ENCODE measurements around the gene HM13.
"Not testable (repeated sequence)": the region's sequence is repeated elsewhere in the genome, so short reads cannot be mapped to it uniquely, and the experiment has no call there.

HM13 gene

DNA sequence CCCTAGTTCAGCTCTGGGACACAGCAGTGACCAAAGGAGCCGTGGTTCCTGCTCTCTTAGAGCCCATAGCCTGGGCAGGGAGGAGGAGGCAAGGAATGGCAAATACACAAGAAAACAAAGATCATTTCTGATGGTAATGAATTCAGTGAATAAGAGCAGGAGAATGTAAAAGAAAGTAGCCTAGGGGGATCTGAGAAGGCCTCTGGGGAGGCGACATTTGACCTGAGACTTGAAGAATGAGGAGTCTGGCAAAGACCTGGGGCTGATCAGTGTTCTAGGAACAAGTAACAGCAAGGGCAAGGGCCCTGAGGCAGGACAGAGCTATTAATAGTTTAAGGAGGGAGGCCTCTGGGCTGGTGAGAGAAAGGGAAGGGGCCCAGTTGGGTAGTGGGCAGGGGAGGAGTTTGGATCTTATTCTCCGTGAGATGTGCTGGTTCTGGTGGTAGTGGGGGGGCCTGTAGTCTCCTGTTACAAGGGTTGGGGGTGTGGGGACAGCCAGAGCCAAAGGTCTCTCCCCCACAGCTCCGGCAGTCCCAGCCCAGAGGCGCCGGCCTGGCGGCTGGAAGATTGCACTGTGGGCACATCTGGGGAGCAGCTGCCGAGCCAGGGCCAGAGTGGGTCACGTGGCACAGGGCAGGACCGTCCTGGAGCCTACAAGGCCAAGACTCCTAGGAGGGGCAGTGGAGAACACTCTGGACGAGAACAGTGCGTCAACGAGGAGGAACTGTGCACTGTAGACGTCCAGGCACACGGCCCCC is 81.6 kb downstream of the HM13 start:
- no peak overlapping the region for H3K27ac ChIP-seq (replicated peaks; ENCODE audit: low read length)
- no peak for DNase-seq (ENCODE audit: low spot score)

GRCh38 chr20:31596412-31596715 is 82.1 kb downstream of the HM13 start:
- Histone ChIP-seq H2AFZ (ENCODE audit: low read length) (peak overlapping the region; percentile 56), H3K14ac (ENCODE audit: low read length) (peak overlapping the region; percentile 77), H2BK12ac (ENCODE audit: low read length) (peak overlapping the region; percentile 99), H2BK15ac (ENCODE audit: low read length) (peak overlapping the region; percentile 87), H3K18ac (ENCODE audit: low read length) (peak overlapping the region; percentile 82), H3K4me1 (ENCODE audit: control insufficient read depth in 2 of 2, insufficient read depth in 1 of 2, low read depth in 1 of 2, low read length in 2 of 2) (peaks cover 8 to 12% of the 10 kb centered on the region in 2 donors), H4K8ac (ENCODE audit: low read depth, low read length) (peak overlapping the region; percentile 52), H2BK120ac (ENCODE audit: low read depth, low read length) (peak overlapping the region; percentile 98), H2AK5ac (ENCODE audit: low read depth, low read length) (peak overlapping the region; percentile 93), H3K9ac (ENCODE audit: low read depth, low read length, poor library complexity) (peak overlapping the region; percentile 72), H2BK5ac (ENCODE audit: low read length) (peak overlapping the region; percentile 88), H3K23ac (ENCODE audit: low read depth, low read length, poor library complexity) (peak overlapping the region; percentile 87)
- WGBS, 2 donors (ENCODE audit: extremely low coverage in 2 of 2, insufficient read length in 2 of 2, insufficient replicate concordance in 1 of 2): no CpG with 5 or more reads among the region's 4 CpGs
- not testable (repeated sequence) for DNase-seq (ENCODE audit: low spot score); H3K79me1 ChIP-seq (ENCODE audit: low read depth, low read length); H3K9me3 ChIP-seq (replicated peaks in 1 of 2; ENCODE audit: control insufficient read depth in 2 of 2, insufficient read depth in 1 of 2, low read depth in 1 of 2, low read length in 2 of 2); H3K4me2 ChIP-seq (ENCODE audit: insufficient read depth, low read length, poor library complexity, severe bottlenecking); H3K27me3 ChIP-seq (ENCODE audit: control insufficient read depth in 3 of 3, insufficient read depth in 3 of 3, low read depth in 1 of 3, low read length in 3 of 3); H4K91ac ChIP-seq (ENCODE audit: low read depth, low read length, poor library complexity); H3K27ac ChIP-seq (replicated peaks; ENCODE audit: low read length); H3K36me3 ChIP-seq (replicated peaks in 1 of 2; ENCODE audit: control insufficient read depth in 2 of 2, insufficient read depth in 2 of 2, low read length in 2 of 2); H3K4me3 ChIP-seq (ENCODE audit: low read length in 2 of 2); H3K4ac ChIP-seq (ENCODE audit: low read length)

More for the DNA sequence above, 81.6 kb downstream of the HM13 start:
- H2BK12ac ChIP-seq (ENCODE audit: low read length): peak overlapping the region; percentile 99
- peak overlapping the region; percentile 87 for H3K23ac ChIP-seq (ENCODE audit: low read depth, low read length, poor library complexity)
- peak overlapping the region; percentile 87 for H2BK15ac ChIP-seq (ENCODE audit: low read length)
- no peak overlapping the region for H3K4me2 ChIP-seq (ENCODE audit: insufficient read depth, low read length, poor library complexity, severe bottlenecking)
- peak overlapping the region; percentile 93 for H2AK5ac ChIP-seq (ENCODE audit: low read depth, low read length)
- H2AFZ ChIP-seq (ENCODE audit: low read length): peak overlapping the region; percentile 56
- H3K4me1 ChIP-seq (ENCODE audit: control insufficient read depth in 2 of 2, insufficient read depth in 1 of 2, low read depth in 1 of 2, low read length in 2 of 2): peaks cover 13 to 16% of the 10 kb centered on the region in 2 donors
- H3K9ac ChIP-seq (ENCODE audit: low read depth, low read length, poor library complexity): peak overlapping the region; percentile 72
- no peaks in the 10 kb centered on the region for H3K79me1 ChIP-seq (ENCODE audit: low read depth, low read length)
- no peak overlapping the region for H3K4ac ChIP-seq (ENCODE audit: low read length)
- H3K4me3 ChIP-seq (ENCODE audit: low read length in 2 of 2): no peak overlapping the region
- peak overlapping the region; percentile 77 for H3K14ac ChIP-seq (ENCODE audit: low read length)
- H2BK5ac ChIP-seq (ENCODE audit: low read length): peak overlapping the region; percentile 88
- WGBS, 2 donors (ENCODE audit: extremely low coverage in 2 of 2, insufficient read length in 2 of 2, insufficient replicate concordance in 1 of 2): no CpG with 5 or more reads among the region's 15 CpGs
- H3K36me3 ChIP-seq (replicated peaks in 1 of 2; ENCODE audit: control insufficient read depth in 2 of 2, insufficient read depth in 2 of 2, low read length in 2 of 2): no peaks in the 10 kb centered on the region
- peak overlapping the region; percentile 98 for H2BK120ac ChIP-seq (ENCODE audit: low read depth, low read length)
- H3K9me3 ChIP-seq (replicated peaks in 1 of 2; ENCODE audit: control insufficient read depth in 2 of 2, insufficient read depth in 1 of 2, low read depth in 1 of 2, low read length in 2 of 2): no peaks in the 10 kb centered on the region
- H3K18ac ChIP-seq (ENCODE audit: low read length): peak overlapping the region; percentile 82
- H4K91ac ChIP-seq (ENCODE audit: low read depth, low read length, poor library complexity): no peak overlapping the region
- H3K27me3 ChIP-seq (ENCODE audit: control insufficient read depth in 3 of 3, insufficient read depth in 3 of 3, low read depth in 1 of 3, low read length in 3 of 3): no peaks in the 10 kb centered on the region
- peak overlapping the region; percentile 52 for H4K8ac ChIP-seq (ENCODE audit: low read depth, low read length)

GRCh38 chr20:31596831-31597480 is 82.7 kb downstream of the HM13 start:
- Histone ChIP-seq H3K4me3 (ENCODE audit: low read length in 2 of 2) (no peak overlapping the region), H2BK120ac (ENCODE audit: low read depth, low read length) (no peak overlapping the region), H2BK5ac (ENCODE audit: low read length) (no peak overlapping the region), H3K79me1 (ENCODE audit: low read depth, low read length) (no peaks in the 10 kb centered on the region), H3K9me3 (replicated peaks in 1 of 2; ENCODE audit: control insufficient read depth in 2 of 2, insufficient read depth in 1 of 2, low read depth in 1 of 2, low read length in 2 of 2) (no peaks in the 10 kb centered on the region), H2AK5ac (ENCODE audit: low read depth, low read length) (no peak overlapping the region), H2BK15ac (ENCODE audit: low read length) (no peak overlapping the region), H3K23ac (ENCODE audit: low read depth, low read length, poor library complexity) (no peak overlapping the region), H2AFZ (ENCODE audit: low read length) (no peak overlapping the region), H3K4ac (ENCODE audit: low read length) (no peak overlapping the region), H2BK12ac (ENCODE audit: low read length) (no peak overlapping the region), H3K9ac (ENCODE audit: low read depth, low read length, poor library complexity) (no peak overlapping the region), H3K27ac (replicated peaks; ENCODE audit: low read length) (no peak overlapping the region), H3K4me1 (ENCODE audit: control insufficient read depth in 2 of 2, insufficient read depth in 1 of 2, low read depth in 1 of 2, low read length in 2 of 2) (peaks cover 8 to 12% of the 10 kb centered on the region in 2 donors), H4K91ac (ENCODE audit: low read depth, low read length, poor library complexity) (no peak overlapping the region), H3K14ac (ENCODE audit: low read length) (no peak overlapping the region), H3K4me2 (ENCODE audit: insufficient read depth, low read length, poor library complexity, severe bottlenecking) (no peak overlapping the region), H3K27me3 (ENCODE audit: control insufficient read depth in 3 of 3, insufficient read depth in 3 of 3, low read depth in 1 of 3, low read length in 3 of 3) (no peaks in the 10 kb centered on the region), H3K18ac (ENCODE audit: low read length) (no peak overlapping the region), H4K8ac (ENCODE audit: low read depth, low read length) (no peak overlapping the region), H3K36me3 (replicated peaks in 1 of 2; ENCODE audit: control insufficient read depth in 2 of 2, insufficient read depth in 2 of 2, low read length in 2 of 2) (no peaks in the 10 kb centered on the region)
- no CpG with 5 or more reads among the region's 4 CpGs for WGBS, 2 donors (ENCODE audit: extremely low coverage in 2 of 2, insufficient read length in 2 of 2, insufficient replicate concordance in 1 of 2)
- no peak for DNase-seq (ENCODE audit: low spot score)

- Histone ChIP-seq H4K8ac (ENCODE audit: low read depth, low read length) (no peak overlapping the region), H3K27me3 (ENCODE audit: control insufficient read depth in 3 of 3, insufficient read depth in 3 of 3, low read depth in 1 of 3, low read length in 3 of 3) (no peaks in the 10 kb centered on the region), H4K91ac (ENCODE audit: low read depth, low read length, poor library complexity) (no peak overlapping the region), H3K23ac (ENCODE audit: low read depth, low read length, poor library complexity) (no peak overlapping the region), H3K9ac (ENCODE audit: low read depth, low read length, poor library complexity) (no peak overlapping the region), H3K4me1 (ENCODE audit: control insufficient read depth in 2 of 2, insufficient read depth in 1 of 2, low read depth in 1 of 2, low read length in 2 of 2) (peaks cover 8 to 12% of the 10 kb centered on the region in 2 donors), H2BK15ac (ENCODE audit: low read length) (no peak overlapping the region), H3K36me3 (replicated peaks in 1 of 2; ENCODE audit: control insufficient read depth in 2 of 2, insufficient read depth in 2 of 2, low read length in 2 of 2) (no peaks in the 10 kb centered on the region), H2AK5ac (ENCODE audit: low read depth, low read length) (no peak overlapping the region), H3K27ac (replicated peaks; ENCODE audit: low read length) (no peak overlapping the region), H3K4me3 (ENCODE audit: low read length in 2 of 2) (no peak overlapping the region), H3K79me1 (ENCODE audit: low read depth, low read length) (no peaks in the 10 kb centered on the region), H3K9me3 (replicated peaks in 1 of 2; ENCODE audit: control insufficient read depth in 2 of 2, insufficient read depth in 1 of 2, low read depth in 1 of 2, low read length in 2 of 2) (no peaks in the 10 kb centered on the region), H2BK12ac (ENCODE audit: low read length) (no peak overlapping the region), H2BK5ac (ENCODE audit: low read length) (no peak overlapping the region), H2BK120ac (ENCODE audit: low read depth, low read length) (no peak overlapping the region), H3K14ac (ENCODE audit: low read length) (no peak overlapping the region), H2AFZ (ENCODE audit: low read length) (no peak overlapping the region), H3K4ac (ENCODE audit: low read length) (no peak overlapping the region), H3K18ac (ENCODE audit: low read length) (no peak overlapping the region), H3K4me2 (ENCODE audit: insufficient read depth, low read length, poor library complexity, severe bottlenecking) (no peak overlapping the region)
- DNase-seq (ENCODE audit: low spot score): no peak
- WGBS, 2 donors (ENCODE audit: extremely low coverage in 2 of 2, insufficient read length in 2 of 2, insufficient replicate concordance in 1 of 2): no CpG with 5 or more reads among the region's 2 CpGs
These were observed 83.2 kb downstream of the HM13 start for GRCh38 chr20:31597481-31597855.
